Activated effector memory CD4-positive, alpha-beta T cell treated with Interleukin-2 at 50 U/mL for 16 hours (primary cell): ENCODE measurements around the gene C1R.
"Not testable (repeated sequence)": the region's sequence is repeated elsewhere in the genome, so short reads cannot be mapped to it uniquely, and the experiment has no call there.

ENCODE experiments used
- DNase-seq: peaks from one replicate; pipeline ENCODE4 v3.0.0-alpha.2; 2020

Gene C1R

GRCh38 chr12:7065073-7065623 is 27.1 kb downstream of the C1R start:
- DNase-seq: no peak

- no peak for DNase-seq
These were observed 27.7 kb downstream of the C1R start for GRCh38 chr12:7064516-7064915.

- DNase-seq: no peak
These were observed 30.6 kb downstream of the C1R start for GRCh38 chr12:7061596-7061995.

- no peak for DNase-seq
These were observed 31.1 kb downstream of the C1R start for GRCh38 chr12:7061138-7061537.

GRCh38 chr12:7060353-7060954 is 31.8 kb downstream of the C1R start, which contains the start of gene C1S:
Gene C1S, plus strand, starts transcription at chr12:7060718. Its CDS starts 1,195 bp downstream, at chr12:7061913.
- DNase-seq: no peak

- DNase-seq: no peak
These were observed 32.5 kb downstream of the C1R start for GRCh38 chr12:7059780-7060179.

- DNase-seq: no peak
These were observed 33.3 kb downstream of the C1R start for GRCh38 chr12:7058850-7059395.

GRCh38 chr12:7058163-7058845 is 33.9 kb downstream of the C1R start:
- no peak for DNase-seq

GRCh38 chr12:7055736-7056135 is 36.5 kb downstream of the C1R start:
- DNase-seq: not testable (repeated sequence)

- DNase-seq: no peak
These were observed 37.3 kb downstream of the C1R start for GRCh38 chr12:7054925-7055324.

GRCh38 chr12:7049973-7050372 is 42.3 kb downstream of the C1R start:
- not testable (repeated sequence) for DNase-seq

- DNase-seq: not testable (repeated sequence)
These were observed 42.7 kb downstream of the C1R start for GRCh38 chr12:7049445-7049951.

- DNase-seq: no peak
These were observed 44.9 kb downstream of the C1R start for GRCh38 chr12:7047306-7047705.

GRCh38 chr12:7046383-7047105 is 45.7 kb downstream of the C1R start:
- no peak for DNase-seq

GRCh38 chr12:7045913-7046312 is 46.3 kb downstream of the C1R start:
- no peak for DNase-seq

GRCh38 chr12:7042842-7043241 is 49.4 kb downstream of the C1R start:
- DNase-seq: no peak

- no peak for DNase-seq
These were observed 52.8 kb downstream of the C1R start for GRCh38 chr12:7039403-7039802.

- no peak for DNase-seq
These were observed 53.7 kb downstream of the C1R start for GRCh38 chr12:7038591-7038990.

GRCh38 chr12:7037411-7037810 is 54.8 kb downstream of the C1R start:
- not testable (repeated sequence) for DNase-seq

- DNase-seq: no peak
These were observed 56.8 kb downstream of the C1R start for GRCh38 chr12:7035463-7035862.

- no peak for DNase-seq
These were observed 57.8 kb downstream of the C1R start for GRCh38 chr12:7034464-7034863.

- no peak for DNase-seq
These were observed 59.3 kb downstream of the C1R start for GRCh38 chr12:7032990-7033389.

- DNase-seq: no peak
These were observed 60.9 kb downstream of the C1R start for GRCh38 chr12:7031306-7031705.
